ENCODE measurements around the gene DNLZ. TPM values are rescaled to one million over a fixed set of nuclear protein-coding genes. Genes with fewer than 3 reads are reported as not detected.

The DNLZ gene
- polyA plus RNA-seq, 1 donor from 2014 or later, result 23.6 TPM

- H3K36me3 ChIP-seq (ENCODE audit: insufficient read depth, low read length), result peaks cover 3% of the 10 kb centered on the region
- peak within 1 kb of the TSS; percentile 51 for H2AFZ ChIP-seq (ENCODE audit: low read depth, low read length)
- H3K79me2 ChIP-seq (replicated peaks; ENCODE audit: insufficient read depth, low read length), result peaks cover 21% of the 10 kb centered on the region
- TF ChIP-seq SMC3 (conservative IDR thresholded peaks at IDR 0.05; ENCODE audit: poor library complexity), result peak; percentile 79
- no peak for TF ChIP-seq EZH2 (IDR thresholded peaks at IDR 0.05; ENCODE audit: borderline replicate concordance, insufficient read depth, low read length, poor library complexity, severe bottlenecking)
- TF ChIP-seq RAD21 (conservative IDR thresholded peaks at IDR 0.05), result peak; percentile 76
- peak; percentile 40 for TF ChIP-seq REST (IDR thresholded peaks at IDR 0.05; ENCODE audit: borderline replicate concordance)
- peak; percentile 29 for TF ChIP-seq EP300 (conservative IDR thresholded peaks at IDR 0.05; ENCODE audit: poor library complexity, severe bottlenecking)
- TF ChIP-seq CTCF (IDR thresholded peaks at IDR 0.05; ENCODE audit: poor library complexity, severe bottlenecking), result peak; percentile 99
- TF ChIP-seq TAF1 (IDR thresholded peaks at IDR 0.05; ENCODE audit: low read depth), result peak; percentile 72
- peak; percentile 87 for TF ChIP-seq POLR2AphosphoS5 (IDR thresholded peaks at IDR 0.05)
- TF ChIP-seq MXI1 (conservative IDR thresholded peaks at IDR 0.05; ENCODE audit: poor library complexity, severe bottlenecking), result peak; percentile 96
- peak within 1 kb of the TSS; percentile 89 for H3K4me3 ChIP-seq (ENCODE audit: low read length)
- no peaks in the 10 kb centered on the region for H3K27me3 ChIP-seq (ENCODE audit: insufficient read depth, low read depth, low read length)
- H3K9ac ChIP-seq (ENCODE audit: low read length), result peak within 1 kb of the TSS; percentile 76
- H3K27ac ChIP-seq (ENCODE audit: low read length), result peak within 1 kb of the TSS; percentile 34
- H3K9me3 ChIP-seq (ENCODE audit: low read length), result no peaks in the 10 kb centered on the region
- H3K4me2 ChIP-seq (ENCODE audit: low read length), result peak within 1 kb of the TSS; percentile 48
- H4K20me1 ChIP-seq (ENCODE audit: insufficient read depth), result no peaks in the 10 kb centered on the region
- no peaks in the 10 kb centered on the region for H3F3A ChIP-seq (ENCODE audit: insufficient read depth, low read length, poor library complexity, severe bottlenecking)
- no peaks in the 10 kb centered on the region for H3K9me2 ChIP-seq (ENCODE audit: insufficient read depth, low read length)
These were observed 36.7 kb upstream of the DNLZ start, which contains the start of gene SNAPC4 for GRCh38 chr9:136400038-136400834. SNAPC4 (minus strand) TSS chr9:136400170; CDS start chr9:136398428, 1,742 bp downstream.

- Histone ChIP-seq H3K9me2 (ENCODE audit: insufficient read depth, low read length) (no peaks in the 10 kb centered on the region), H3K4me2 (ENCODE audit: low read length) (peak overlapping the region; percentile 48), H3K27me3 (ENCODE audit: insufficient read depth, low read depth, low read length) (no peaks in the 10 kb centered on the region), H3K79me2 (replicated peaks; ENCODE audit: insufficient read depth, low read length) (peaks cover 21% of the 10 kb centered on the region), H3K36me3 (ENCODE audit: insufficient read depth, low read length) (peaks cover 3% of the 10 kb centered on the region), H4K20me1 (ENCODE audit: insufficient read depth) (no peaks in the 10 kb centered on the region), H3K27ac (ENCODE audit: low read length) (no peak overlapping the region), H3K4me3 (ENCODE audit: low read length) (peak overlapping the region; percentile 89), H3K9me3 (ENCODE audit: low read length) (no peaks in the 10 kb centered on the region), H3F3A (ENCODE audit: insufficient read depth, low read length, poor library complexity, severe bottlenecking) (no peaks in the 10 kb centered on the region), H2AFZ (ENCODE audit: low read depth, low read length) (no peak overlapping the region), H3K9ac (ENCODE audit: low read length) (peak overlapping the region; percentile 76)
- no peak for TF ChIP-seq CTCF (IDR thresholded peaks at IDR 0.05; ENCODE audit: poor library complexity, severe bottlenecking)
- TF ChIP-seq REST (IDR thresholded peaks at IDR 0.05; ENCODE audit: borderline replicate concordance), result no peak
- no peak for TF ChIP-seq EP300 (conservative IDR thresholded peaks at IDR 0.05; ENCODE audit: poor library complexity, severe bottlenecking)
- no peak for TF ChIP-seq SMC3 (conservative IDR thresholded peaks at IDR 0.05; ENCODE audit: poor library complexity)
- TF ChIP-seq TAF1 (IDR thresholded peaks at IDR 0.05; ENCODE audit: low read depth), result no peak
These were observed 35.9 kb upstream of the DNLZ start for GRCh38 chr9:136399176-136400037.

Measured in neural cell (in vitro differentiated cells).